ENCODE results near the gene HMGCS1. TPM values are rescaled to one million over a fixed set of nuclear protein-coding genes. Genes with fewer than 3 reads are reported as not detected.
A peak's percentile ranks its signal among the peaks of the same experiment; 100 is the strongest.
"Not testable (repeated sequence)": the region's sequence is repeated elsewhere in the genome, so short reads cannot be mapped to it uniquely, and the experiment has no call there.

The HMGCS1 gene
- total and polyA plus RNA-seq, 5 donors: 14.6 to 36.1 (median 23.2) TPM

- Histone ChIP-seq H3K27ac (ENCODE audit: low read length) (no peak overlapping the region), H3K4me1 (ENCODE audit: control insufficient read depth, insufficient read depth, low read length) (no peaks in the 10 kb centered on the region), H3K27me3 (ENCODE audit: control insufficient read depth, insufficient read depth) (no peaks in the 10 kb centered on the region), H3K9me3 (ENCODE audit: control insufficient read depth, low read length) (peaks cover 5% of the 10 kb centered on the region), H3K4me3 (ENCODE audit: low read length) (no peak overlapping the region)
- DNase-seq: no peak
- WGBS: 69% methylated on average over 1 of the region's 1 CpG
- intact Hi-C loops (cut with DNase I): no loop called here
- ATAC-seq: no peak
These were observed 25.6 kb upstream of the HMGCS1 start for GRCh38 chr5:43338862-43339261.

DNA sequence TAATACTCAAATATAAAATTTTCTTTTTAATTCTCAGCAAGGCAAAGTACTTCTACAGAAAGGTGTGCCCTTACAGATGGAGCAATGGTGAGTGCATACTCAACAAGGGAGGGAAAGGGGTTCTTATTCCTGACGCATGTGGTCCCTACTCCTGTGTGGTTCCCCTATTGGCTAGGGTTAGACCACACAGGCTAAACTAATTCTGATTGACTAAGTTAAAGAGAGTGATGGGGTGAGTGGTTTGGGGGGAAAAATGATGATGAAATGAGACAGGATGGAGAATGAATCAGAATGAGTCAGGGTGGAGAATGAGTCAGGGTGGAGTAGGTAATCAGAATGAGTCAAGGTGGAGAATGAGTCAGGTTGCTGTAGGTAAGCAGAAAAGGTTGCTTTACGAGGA is 22.9 kb upstream of the HMGCS1 start:
- intact Hi-C loops (cut with DNase I): no loop called here
- H3K27ac ChIP-seq (ENCODE audit: low read length): no peak overlapping the region
- peaks cover 5% of the 10 kb centered on the region for H3K9me3 ChIP-seq (ENCODE audit: control insufficient read depth, low read length)
- H3K4me3 ChIP-seq (ENCODE audit: low read length): no peak overlapping the region
- no peaks in the 10 kb centered on the region for H3K4me1 ChIP-seq (ENCODE audit: control insufficient read depth, insufficient read depth, low read length)
- ATAC-seq (no peak), DNase-seq (no peak)
- H3K27me3 ChIP-seq (ENCODE audit: control insufficient read depth, insufficient read depth): no peaks in the 10 kb centered on the region
- WGBS: 86% methylated on average over 2 of the region's 2 CpGs

- Histone ChIP-seq H3K4me1 (ENCODE audit: control insufficient read depth, insufficient read depth, low read length) (no peaks in the 10 kb centered on the region), H3K4me3 (ENCODE audit: low read length) (no peak overlapping the region), H3K27ac (ENCODE audit: low read length) (no peak overlapping the region), H3K27me3 (ENCODE audit: control insufficient read depth, insufficient read depth) (no peaks in the 10 kb centered on the region), H3K9me3 (ENCODE audit: control insufficient read depth, low read length) (peaks cover 1% of the 10 kb centered on the region)
- DNase-seq (no peak), ATAC-seq (no peak)
- intact Hi-C loops (cut with DNase I): no loop called here
- 75% methylated on average over 4 of the region's 4 CpGs for WGBS
These were observed 22.5 kb upstream of the HMGCS1 start for GRCh38 chr5:43335681-43336080.

GRCh38 chr5:43332401-43332800 is 19.2 kb upstream of the HMGCS1 start:
- Histone ChIP-seq H3K4me3 (ENCODE audit: low read length) (no peak overlapping the region), H3K27me3 (ENCODE audit: control insufficient read depth, insufficient read depth) (no peaks in the 10 kb centered on the region), H3K9me3 (ENCODE audit: control insufficient read depth, low read length) (no peaks in the 10 kb centered on the region), H3K4me1 (ENCODE audit: control insufficient read depth, insufficient read depth, low read length) (no peaks in the 10 kb centered on the region), H3K27ac (ENCODE audit: low read length) (no peak overlapping the region)
- intact Hi-C loops (cut with DNase I): no loop called here
- no peak for ATAC-seq
- WGBS: 80% methylated on average over 1 of the region's 1 CpG
- no peak for DNase-seq

DNA sequence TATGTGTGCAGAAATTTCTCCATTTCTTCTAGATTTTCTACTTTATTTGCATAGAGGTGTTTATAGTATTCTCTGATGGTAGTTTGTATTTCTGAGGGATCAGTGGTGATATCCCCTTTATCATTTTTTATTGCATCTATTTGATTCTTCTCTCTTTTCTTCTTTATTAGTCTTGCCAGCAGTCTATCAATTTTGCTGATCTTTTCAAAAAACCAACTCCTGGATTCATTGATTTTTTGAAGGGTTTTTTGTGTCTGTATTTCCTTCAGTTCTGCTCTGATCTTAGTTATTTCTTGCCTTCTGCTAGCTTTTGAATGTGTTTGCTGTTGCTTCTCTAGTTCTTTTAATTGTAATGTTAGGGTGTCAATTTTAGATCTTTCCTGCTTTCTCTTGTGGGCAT is 12.4 kb upstream of the HMGCS1 start:
- H3K27me3 ChIP-seq (ENCODE audit: control insufficient read depth, insufficient read depth); H3K4me3 ChIP-seq (ENCODE audit: low read length); H3K9me3 ChIP-seq (ENCODE audit: control insufficient read depth, low read length); ATAC-seq; intact Hi-C loops (cut with DNase I); H3K4me1 ChIP-seq (ENCODE audit: control insufficient read depth, insufficient read depth, low read length); H3K27ac ChIP-seq (ENCODE audit: low read length); DNase-seq: not testable (repeated sequence)

DNA sequence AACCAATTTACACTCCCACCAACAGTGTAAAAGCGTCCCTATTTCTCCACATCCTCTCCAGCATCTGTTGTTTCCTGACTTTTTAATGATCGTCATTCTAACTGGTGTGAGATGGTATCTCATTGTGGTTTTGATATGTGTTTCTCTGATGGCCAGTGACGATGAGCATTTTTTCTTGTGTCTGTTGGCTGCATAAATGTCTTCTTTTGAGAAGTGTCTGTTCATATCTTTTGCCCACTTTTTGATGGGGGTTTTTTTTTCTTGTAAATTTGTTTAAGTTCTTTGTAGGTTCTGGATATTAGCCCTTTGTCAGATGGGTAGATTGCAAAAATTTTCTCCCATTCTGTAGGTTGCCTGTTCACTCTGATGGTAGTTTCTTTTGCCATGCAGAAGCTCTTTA is 10.3 kb upstream of the HMGCS1 start:
- H3K4me1 ChIP-seq (ENCODE audit: control insufficient read depth, insufficient read depth, low read length); H3K9me3 ChIP-seq (ENCODE audit: control insufficient read depth, low read length); DNase-seq; H3K27me3 ChIP-seq (ENCODE audit: control insufficient read depth, insufficient read depth); H3K4me3 ChIP-seq (ENCODE audit: low read length); H3K27ac ChIP-seq (ENCODE audit: low read length); ATAC-seq; intact Hi-C loops (cut with DNase I): not testable (repeated sequence)
- 68% methylated on average over 3 of the region's 3 CpGs for WGBS

DNA sequence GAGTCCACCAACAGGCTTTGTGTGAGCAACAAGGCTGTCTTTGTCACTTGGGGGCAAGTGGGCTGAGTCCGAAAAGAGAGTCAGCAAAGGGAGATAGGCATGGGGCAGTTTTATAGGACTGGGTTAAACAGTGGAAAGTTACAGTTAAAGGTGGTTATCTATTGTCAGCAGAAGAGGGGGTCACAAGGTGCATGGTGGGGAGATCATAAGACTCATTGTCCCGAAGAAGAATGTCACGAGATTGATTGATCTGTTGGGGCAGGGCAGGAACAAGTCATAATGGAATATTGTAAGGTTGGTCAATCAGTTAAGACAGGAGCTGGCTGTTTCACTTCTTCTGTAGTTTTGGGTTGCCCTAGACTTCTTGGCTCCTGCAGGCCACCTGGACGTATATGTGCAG is 7.6 kb upstream of the HMGCS1 start:
- intact Hi-C loops (cut with DNase I): no loop called here
- DNase-seq (no peak), ATAC-seq (no peak)
- no peak overlapping the region for H3K4me3 ChIP-seq (ENCODE audit: low read length)
- 77% methylated on average over 4 of the region's 4 CpGs for WGBS
- no peaks in the 10 kb centered on the region for H3K27me3 ChIP-seq (ENCODE audit: control insufficient read depth, insufficient read depth)
- H3K9me3 ChIP-seq (ENCODE audit: control insufficient read depth, low read length): no peaks in the 10 kb centered on the region
- no peak overlapping the region for H3K27ac ChIP-seq (ENCODE audit: low read length)
- no peaks in the 10 kb centered on the region for H3K4me1 ChIP-seq (ENCODE audit: control insufficient read depth, insufficient read depth, low read length)

DNA sequence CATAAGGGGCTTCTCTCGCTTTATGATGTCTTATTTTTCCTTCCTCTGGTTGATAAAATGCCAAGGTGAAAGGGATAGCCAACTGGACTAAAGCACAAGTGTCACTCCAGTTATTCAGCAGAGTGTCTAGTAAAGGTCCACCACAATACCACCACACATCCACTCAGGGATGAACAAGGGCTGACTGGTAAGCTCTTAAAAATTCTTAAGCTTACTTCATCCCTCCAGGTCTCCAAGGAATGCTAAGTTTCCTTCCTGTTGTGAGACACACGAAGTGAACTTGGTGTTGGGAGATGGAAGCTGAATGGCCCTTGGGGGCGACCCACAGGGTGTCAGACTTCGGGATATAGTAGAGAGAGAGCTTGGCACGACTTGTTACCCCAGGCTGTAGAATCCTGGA is 3.2 kb upstream of the HMGCS1 start:
- Histone ChIP-seq H3K27me3 (ENCODE audit: control insufficient read depth, insufficient read depth) (no peaks in the 10 kb centered on the region), H3K4me3 (ENCODE audit: low read length) (no peak overlapping the region), H3K27ac (ENCODE audit: low read length) (no peak overlapping the region), H3K9me3 (ENCODE audit: control insufficient read depth, low read length) (no peaks in the 10 kb centered on the region), H3K4me1 (ENCODE audit: control insufficient read depth, insufficient read depth, low read length) (peaks cover 4% of the 10 kb centered on the region)
- intact Hi-C loops (cut with DNase I): loop anchor here in 1 of 4 donors (10.0 kb wide), 1 partner anchor 198 kb away; the partner anchor contains the start of gene C5orf34
- DNase-seq (no peak), ATAC-seq (no peak)
- WGBS: 78% methylated on average over 5 of the region's 5 CpGs

DNA sequence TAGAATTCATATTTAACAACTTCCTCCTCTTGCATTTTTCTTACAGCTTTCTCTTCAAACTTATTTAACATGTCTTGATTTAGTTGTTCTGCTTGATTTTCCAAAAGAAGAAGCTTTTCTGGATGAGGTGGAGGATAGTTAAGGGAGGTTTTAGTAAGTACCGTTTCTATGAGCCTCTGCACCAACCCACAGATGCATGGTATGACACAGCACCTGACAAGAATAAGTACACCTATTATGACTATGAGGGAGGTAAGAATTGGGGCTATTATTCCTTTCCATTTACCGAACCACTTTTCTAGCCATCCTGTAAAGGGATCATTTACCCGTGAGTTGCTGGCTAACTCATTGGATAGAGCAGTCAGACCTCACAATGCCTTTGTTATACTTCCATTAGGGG is 2.5 kb upstream of the HMGCS1 start:
- ATAC-seq: no peak
- Histone ChIP-seq H3K4me1 (ENCODE audit: control insufficient read depth, insufficient read depth, low read length) (peaks cover 4% of the 10 kb centered on the region), H3K27ac (ENCODE audit: low read length) (no peak overlapping the region), H3K4me3 (ENCODE audit: low read length) (no peak overlapping the region), H3K9me3 (ENCODE audit: control insufficient read depth, low read length) (no peaks in the 10 kb centered on the region), H3K27me3 (ENCODE audit: control insufficient read depth, insufficient read depth) (no peaks in the 10 kb centered on the region)
- intact Hi-C loops (cut with DNase I): loop anchor here in 1 of 4 donors (10.0 kb wide), 1 partner anchor 199 kb away; the partner anchor contains the start of gene C5orf34
- WGBS: 94% methylated on average over 3 of the region's 3 CpGs
- DNase-seq: no peak

DNA sequence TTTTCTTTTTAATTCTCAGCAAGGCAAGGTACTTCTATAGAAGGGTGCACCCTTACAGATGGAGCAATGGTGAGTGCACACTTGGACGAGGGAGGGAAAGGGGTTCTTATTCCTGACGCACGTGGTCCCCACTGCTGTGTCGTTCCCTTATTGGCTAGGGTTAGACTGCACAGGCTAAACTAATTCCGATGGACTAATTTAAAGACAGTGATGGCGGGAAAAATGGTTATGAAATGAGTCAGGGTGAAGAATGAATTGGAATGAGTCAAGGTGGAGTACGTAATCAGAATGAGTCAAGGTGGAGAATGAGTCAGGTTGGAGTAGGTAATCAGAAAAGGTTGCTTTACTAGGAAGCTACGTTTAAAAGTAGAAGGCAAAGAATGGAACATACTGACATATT is 2.1 kb upstream of the HMGCS1 start:
- Histone ChIP-seq H3K4me3 (ENCODE audit: low read length) (no peak overlapping the region), H3K27me3 (ENCODE audit: control insufficient read depth, insufficient read depth) (no peaks in the 10 kb centered on the region), H3K27ac (ENCODE audit: low read length) (no peak overlapping the region), H3K4me1 (ENCODE audit: control insufficient read depth, insufficient read depth, low read length) (peaks cover 4% of the 10 kb centered on the region), H3K9me3 (ENCODE audit: control insufficient read depth, low read length) (no peaks in the 10 kb centered on the region)
- WGBS: 94% methylated on average over 8 of the region's 8 CpGs
- intact Hi-C loops (cut with DNase I): loop anchor here in 1 of 4 donors (10.0 kb wide), 1 partner anchor 200 kb away; the partner anchor contains the start of gene C5orf34
- DNase-seq (no peak), ATAC-seq (no peak)

- H3K27me3 ChIP-seq (ENCODE audit: control insufficient read depth, insufficient read depth): no peaks in the 10 kb centered on the region
- intact Hi-C loops (cut with DNase I): loop anchor here in 1 of 4 donors (10.0 kb wide), 1 partner anchor 200 kb away; the partner anchor contains the start of gene C5orf34
- H3K9me3 ChIP-seq (ENCODE audit: control insufficient read depth, low read length): no peaks in the 10 kb centered on the region
- no peak overlapping the region for H3K4me3 ChIP-seq (ENCODE audit: low read length)
- ATAC-seq (no peak), DNase-seq (no peak)
- H3K27ac ChIP-seq (ENCODE audit: low read length): no peak overlapping the region
- peaks cover 4% of the 10 kb centered on the region for H3K4me1 ChIP-seq (ENCODE audit: control insufficient read depth, insufficient read depth, low read length)
- 95% methylated on average over 6 of the region's 6 CpGs for WGBS
These were observed 1.5 kb upstream of the HMGCS1 start for GRCh38 chr5:43314724-43315123.

DNA sequence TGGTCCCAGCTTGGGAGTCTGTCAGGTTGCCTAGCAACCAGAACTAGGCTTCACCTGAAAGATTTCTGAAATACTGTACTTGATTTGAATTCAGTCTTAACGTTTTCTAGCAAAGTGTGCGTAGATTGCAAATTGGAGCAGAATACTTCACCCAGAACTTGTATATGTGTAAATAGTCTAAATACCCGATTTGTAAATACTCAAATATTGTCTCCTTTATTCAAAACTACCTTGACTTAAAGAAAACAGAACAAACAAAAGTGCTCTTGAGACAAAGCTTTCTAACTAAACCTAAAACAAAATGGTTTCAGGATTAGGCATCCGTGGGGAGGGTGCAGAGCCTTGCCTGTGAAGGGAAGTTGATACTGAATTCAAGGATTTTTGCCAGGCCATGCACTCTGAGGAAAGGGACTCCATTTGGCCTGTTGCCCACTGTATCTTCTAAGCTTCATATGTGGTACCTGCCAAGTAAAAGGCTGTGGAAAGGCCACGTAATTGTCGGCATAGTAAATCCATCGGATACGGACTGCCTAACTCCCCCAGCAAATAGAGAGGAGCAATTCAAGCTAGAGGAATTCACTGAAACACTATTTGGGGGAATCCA is 744 bp upstream of the HMGCS1 start:
- H3K4me1 ChIP-seq (ENCODE audit: control insufficient read depth, insufficient read depth, low read length): peaks cover 8% of the 10 kb centered on the region
- DNase-seq (no peak), ATAC-seq (no peak)
- no peaks in the 10 kb centered on the region for H3K27me3 ChIP-seq (ENCODE audit: control insufficient read depth, insufficient read depth)
- 28% methylated on average over 8 of the region's 8 CpGs for WGBS
- intact Hi-C loops (cut with DNase I): loop anchor here in 1 of 4 donors (10.0 kb wide), 1 partner anchor 201 kb away; the partner anchor contains the start of gene C5orf34
- no peaks in the 10 kb centered on the region for H3K9me3 ChIP-seq (ENCODE audit: control insufficient read depth, low read length)
- H3K27ac ChIP-seq (ENCODE audit: low read length): peak overlapping the region; percentile 64
- H3K4me3 ChIP-seq (ENCODE audit: low read length): peak overlapping the region; percentile 58

Measured in right cardiac atrium (tissue), 5 donors.